ENCODE results near the gene OPN3.

OPN3 gene

GRCh38 chr1:241615043-241615974 lies 24.9 kb downstream of the OPN3 start:
- no peak for DNase-seq

GRCh38 chr1:241614572-241614971 lies 25.6 kb downstream of the OPN3 start:
- DNase-seq = no peak

GRCh38 chr1:241614144-241614543 lies 26.0 kb downstream of the OPN3 start:
- no peak for DNase-seq

- no peak for DNase-seq
Observed at GRCh38 chr1:241612533-241613477, 27.4 kb downstream of the OPN3 start.

GRCh38 chr1:241611736-241612135 lies 28.4 kb downstream of the OPN3 start:
- DNase-seq = no peak

GRCh38 chr1:241611063-241611462 lies 29.1 kb downstream of the OPN3 start:
- peak; percentile 87 for DNase-seq

GRCh38 chr1:241610056-241610815 lies 29.9 kb downstream of the OPN3 start:
- no peak for DNase-seq

- no peak for DNase-seq
Observed at GRCh38 chr1:241608379-241609033, 31.7 kb downstream of the OPN3 start.

- DNase-seq = no peak
Observed at GRCh38 chr1:241607497-241607896, 32.7 kb downstream of the OPN3 start.

- DNase-seq = no peak
Observed at GRCh38 chr1:241606544-241606943, 33.6 kb downstream of the OPN3 start.

- peak; percentile 37 for DNase-seq
Observed at GRCh38 chr1:241605146-241605805, 34.9 kb downstream of the OPN3 start.

GRCh38 chr1:241603731-241604245 lies 36.4 kb downstream of the OPN3 start:
- DNase-seq = no peak

GRCh38 chr1:241600496-241600901 lies 39.7 kb downstream of the OPN3 start:
- DNase-seq = no peak

GRCh38 chr1:241598249-241598648 lies 41.9 kb downstream of the OPN3 start:
- DNase-seq = no peak

GRCh38 chr1:241596633-241597032 lies 43.5 kb downstream of the OPN3 start:
- no peak for DNase-seq

GRCh38 chr1:241593186-241593585 lies 47.0 kb downstream of the OPN3 start:
- DNase-seq = no peak

GRCh38 chr1:241592273-241592958 lies 47.8 kb downstream of the OPN3 start:
- no peak for DNase-seq

GRCh38 chr1:241591736-241592135 lies 48.4 kb downstream of the OPN3 start:
- no peak for DNase-seq

GRCh38 chr1:241591317-241591716 lies 48.9 kb downstream of the OPN3 start:
- DNase-seq = no peak

- DNase-seq = no peak
Observed at GRCh38 chr1:241590719-241591118, 49.5 kb downstream of the OPN3 start.

GRCh38 chr1:241589521-241589920 lies 50.6 kb downstream of the OPN3 start:
- DNase-seq = no peak

Data from hematopoietic multipotent progenitor cell treated with erythropoietin and hydrocortisone succinate and interleukin-3 and kit ligand, for 6 days (in vitro differentiated cells).